GM21723 (cell line): ENCODE results near the gene MYH6.

Experiments used
- ATAC-seq: cut with Tn5 transposase; IDR thresholded peaks from one replicate; pipeline ENCODE4 v1.9.1; 2021; ENCODE audit warnings: mild to moderate bottlenecking, moderate library complexity; ENCODE audit not compliant: unreplicated experiment

MYH6 gene

GRCh38 chr14:23379366-23380196 is 28.5 kb downstream of the MYH6 start:
- ATAC-seq, result no peak

- ATAC-seq, result no peak
Measured at GRCh38 chr14:23378612-23379220, 29.4 kb downstream of the MYH6 start.

GRCh38 chr14:23377573-23378563 is 30.2 kb downstream of the MYH6 start:
- no peak for ATAC-seq

GRCh38 chr14:23377198-23377550 is 30.9 kb downstream of the MYH6 start:
- no peak for ATAC-seq

GRCh38 chr14:23376482-23377197 is 31.4 kb downstream of the MYH6 start, which contains the start of gene CMTM5:
TSS of gene CMTM5 (plus strand) at chr14:23377046. CDS start at chr14:23377252, 206 bp downstream.
- no peak for ATAC-seq

GRCh38 chr14:23375527-23376251 is 32.4 kb downstream of the MYH6 start:
- ATAC-seq, result no peak

- no peak for ATAC-seq
Measured at GRCh38 chr14:23373041-23373440, 35.0 kb downstream of the MYH6 start.

GRCh38 chr14:23372509-23372908 is 35.6 kb downstream of the MYH6 start, which contains the start of gene IL25:
TSS of gene IL25 (plus strand) at chr14:23372809.
- ATAC-seq, result no peak

GRCh38 chr14:23371865-23372264 is 36.2 kb downstream of the MYH6 start:
- no peak for ATAC-seq

- ATAC-seq, result no peak
Measured at GRCh38 chr14:23370221-23370620, 37.9 kb downstream of the MYH6 start.

- no peak for ATAC-seq
Measured at GRCh38 chr14:23366426-23366921, 41.6 kb downstream of the MYH6 start.

- ATAC-seq, result no peak
Measured at GRCh38 chr14:23365732-23366425, 42.2 kb downstream of the MYH6 start.

GRCh38 chr14:23365036-23365731 is 42.9 kb downstream of the MYH6 start, which contains the start of gene EFS:
TSS of gene EFS (minus strand) at chr14:23365172. CDS start at chr14:23365025, 147 bp downstream.
- no peak for ATAC-seq

- no peak for ATAC-seq
Measured at GRCh38 chr14:23364164-23365035, 43.7 kb downstream of the MYH6 start.

GRCh38 chr14:23362200-23362599 is 45.9 kb downstream of the MYH6 start:
- ATAC-seq, result no peak

- no peak for ATAC-seq
Measured at GRCh38 chr14:23361763-23362162, 46.3 kb downstream of the MYH6 start.

- no peak for ATAC-seq
Measured at GRCh38 chr14:23361320-23361719, 46.8 kb downstream of the MYH6 start.
